K562 (cell line): Measurements from ENCODE around the gene TTC38. TPM values are rescaled to one million over a fixed set of nuclear protein-coding genes. Genes with fewer than 3 reads are reported as not detected.

Experiments
- ATF3 ChIP-seq, 2 experiments: fragments of 450-650 bp in 1 of 2; sonication (generic) in 1 of 2; formaldehyde crosslinking in 1 of 2; IDR thresholded peaks in 1 of 2; conservative IDR thresholded peaks in 1 of 2; 2 replicates each; pipeline versions ENCODE4 v1.6.1 to v1.8.1; 2016 to 2023; ENCODE audit warnings: mild to moderate bottlenecking in 2 of 2, moderate library complexity in 2 of 2, inconsistent platforms in 1 of 2, missing genetic modification reagents in 1 of 2
- BCLAF1 ChIP-seq, 2 experiments: fragments of 450-650 bp in 1 of 2; IDR thresholded peaks; 2 replicates each; pipeline ENCODE4 v1.6.1; 2011 to 2017; ENCODE audit warnings: low read depth in 2 of 2, antibody characterized with exemption in 1 of 2, borderline replicate concordance in 1 of 2, low read length in 1 of 2, mild to moderate bottlenecking in 1 of 2, mixed read lengths in 1 of 2; ENCODE audit not compliant: control insufficient read depth in 1 of 2
- CHD4 ChIP-seq: fragments of 200-600 bp; sonication (generic); IDR thresholded peaks from 3 replicates; pipeline ENCODE4 v1.6.1; 2012; ENCODE audit warnings: low read depth, mild to moderate bottlenecking, mixed read lengths, low read length, inconsistent platforms; ENCODE audit not compliant: insufficient read depth, insufficient replicate concordance, poor library complexity, severe bottlenecking
- HNRNPK ChIP-seq: fragments of 200-400 bp; formaldehyde crosslinking; IDR thresholded peaks from one replicate; pipeline ENCODE4 v1.6.1; 2018; ENCODE audit warnings: mild to moderate bottlenecking, low read depth, low read length; ENCODE audit not compliant: poor library complexity, severe bottlenecking
- PHF21A ChIP-seq: fragments of 450-650 bp; IDR thresholded peaks from 2 replicates; pipeline ENCODE4 v1.6.1; 2017; ENCODE audit warnings: low read depth, borderline replicate concordance
- POLR3G ChIP-seq: IDR thresholded peaks from 2 replicates; pipeline ENCODE4 v1.6.1; 2011; ENCODE audit not compliant: insufficient read length, insufficient replicate concordance; ENCODE audit errors: extremely low read depth
- RFX5 ChIP-seq: IDR thresholded peaks from 2 replicates; pipeline ENCODE4 v1.6.1; 2011; ENCODE audit warnings: low read depth, mild to moderate bottlenecking, improper control_type of control experiment, low read length
- RFX7 ChIP-seq: fragments of 250-450 bp; sonication (Bioruptor Pico); IDR thresholded peaks from 2 replicates; pipeline ENCODE4 v1.5.1; 2021; ENCODE audit warnings: mild to moderate bottlenecking
- STAG1 ChIP-seq: sonication (generic); formaldehyde crosslinking; IDR thresholded peaks from 2 replicates; pipeline ENCODE4 v1.5.0; 2020; ENCODE audit warnings: missing genetic modification reagents, borderline replicate concordance
- TAL1 ChIP-seq: fragments of 450-650 bp; IDR thresholded peaks from 2 replicates; pipeline ENCODE4 v1.6.1; 2016; ENCODE audit warnings: mild to moderate bottlenecking
- ZBTB49 ChIP-seq: sonication (generic); formaldehyde crosslinking; IDR thresholded peaks from 2 replicates; pipeline ENCODE4 v1.8.0; 2022; ENCODE audit warnings: missing genetic modification reagents, mild to moderate bottlenecking, borderline replicate concordance
- ZNF146 ChIP-seq: IDR thresholded peaks from one replicate; pipeline ENCODE4 v1.6.1; 2018; ENCODE audit warnings: missing compliant biosample characterization; ENCODE audit not compliant: unreplicated experiment
- ZNF311 ChIP-seq: fragments of 250-450 bp; sonication (Bioruptor Pico); IDR thresholded peaks from 2 replicates; pipeline ENCODE4 v1.4.0; 2020; ENCODE audit warnings: mild to moderate bottlenecking, moderate library complexity
- ZNF398 ChIP-seq: fragments of 250-450 bp; sonication (Bioruptor Pico); IDR thresholded peaks from 2 replicates; pipeline ENCODE4 v1.8.0; 2021; ENCODE audit warnings: moderate library complexity, mild to moderate bottlenecking, inconsistent platforms
- ZNF551 ChIP-seq: fragments of 250-450 bp; sonication (Bioruptor Pico); IDR thresholded peaks from 2 replicates; pipeline ENCODE4 v1.5.0; 2021; ENCODE audit warnings: mild to moderate bottlenecking, moderate library complexity
- polyA plus RNA-seq, 8 experiments: library from polyadenylated mRNA; depleted of rRNA in 4 of 8; stranded (reverse) in 5 of 8; unstranded in 3 of 8; fragments of >200 nt; fragmentation: Nextera tagmentation in 2 of 8; fragmentation: Illumina TruSeq in 1 of 8; extraction: Ambion mirVana in 2 of 8; extraction: Trizol in 1 of 8; gene quantifications; 2 replicates each; pipeline versions ENCODE4 v1.2.1 to v1.2.3, GENCODE V29; 2011 to 2014; ENCODE audit warnings: inconsistent platforms in 1 of 8, missing spikeins in 1 of 8
- total RNA-seq, 7 experiments: library from RNA; depleted of rRNA in 6 of 7; stranded (reverse); fragments of >200 nt in 6 of 7; fragmentation: Illumina TruSeq in 2 of 7; extraction: Trizol in 2 of 7; gene quantifications; 2 replicates each; pipeline versions ENCODE4 v1.2.1 to v1.2.3, GENCODE V29; 2011 to 2021; ENCODE audit warnings: low replicate concordance in 1 of 7

Gene TTC38
- total and polyA plus RNA-seq, 9 of the 15 experiments (the other 6 are each of a cell fraction or from before 2014, with no cell fraction given): 0.84 to 28.4 (median 18.1) TPM

GRCh38 chr22:46335201-46336118 is 67.7 kb downstream of the TTC38 start, which contains the start of gene TRMU (continued):
- TF ChIP-seq BCLAF1 (IDR thresholded peaks at IDR 0.05; ENCODE audit: borderline replicate concordance in 1 of 2, control insufficient read depth in 1 of 2, low read depth in 2 of 2, low read length in 1 of 2): 0 out of 4 replicates have a peak, but pooled peaks of 1 of the 2 experiments have one; percentile 66
- no peak for TF ChIP-seq HNRNPK
- no peak for TF ChIP-seq STAG1
- no peak for TF ChIP-seq ZNF551 (CRISPR knock-in tag)
- TF ChIP-seq TAL1: no peak
- no peak for TF ChIP-seq PHF21A
- no peak for TF ChIP-seq ZNF146 (CRISPR knock-in tag)
- TF ChIP-seq ZNF311: no peak
- TF ChIP-seq CHD4: no peak
- no peak for TF ChIP-seq POLR3G
- no peak for TF ChIP-seq ZNF398
- TF ChIP-seq RFX5: no peak
- no peak for TF ChIP-seq RFX7 (CRISPR knock-in tag)
- no peak for TF ChIP-seq ATF3 (IDR thresholded peaks at IDR 0.05)
- no peak for TF ChIP-seq ATF3 (CRISPR knock-in tag; conservative IDR thresholded peaks at IDR 0.05)
- TF ChIP-seq ZBTB49 (CRISPR knock-in tag): no peak
